ENCODE measurements around the gene DMD.

Gene DMD

DNA sequence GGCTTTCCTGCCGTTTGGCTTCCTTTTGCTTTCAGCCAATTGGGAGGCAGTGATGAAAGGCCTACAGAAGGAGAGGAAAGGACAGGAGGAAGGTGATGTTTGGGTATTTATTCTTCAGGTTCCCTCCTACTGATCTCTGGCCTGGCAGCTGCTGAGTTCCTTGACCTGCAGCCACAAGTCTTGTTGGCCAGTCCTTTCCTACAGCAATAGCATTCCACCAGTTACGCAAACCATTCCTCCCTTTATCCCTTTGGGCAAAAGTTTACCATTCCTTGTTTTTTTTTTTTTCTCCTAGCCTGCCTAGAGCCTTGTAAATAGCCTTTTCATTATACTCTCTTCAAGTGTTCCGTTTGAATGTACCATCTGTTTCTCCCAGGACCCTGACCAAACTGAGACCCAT lies 1941.4 kb downstream of the DMD start:
- TF ChIP-seq, protein P1, sequence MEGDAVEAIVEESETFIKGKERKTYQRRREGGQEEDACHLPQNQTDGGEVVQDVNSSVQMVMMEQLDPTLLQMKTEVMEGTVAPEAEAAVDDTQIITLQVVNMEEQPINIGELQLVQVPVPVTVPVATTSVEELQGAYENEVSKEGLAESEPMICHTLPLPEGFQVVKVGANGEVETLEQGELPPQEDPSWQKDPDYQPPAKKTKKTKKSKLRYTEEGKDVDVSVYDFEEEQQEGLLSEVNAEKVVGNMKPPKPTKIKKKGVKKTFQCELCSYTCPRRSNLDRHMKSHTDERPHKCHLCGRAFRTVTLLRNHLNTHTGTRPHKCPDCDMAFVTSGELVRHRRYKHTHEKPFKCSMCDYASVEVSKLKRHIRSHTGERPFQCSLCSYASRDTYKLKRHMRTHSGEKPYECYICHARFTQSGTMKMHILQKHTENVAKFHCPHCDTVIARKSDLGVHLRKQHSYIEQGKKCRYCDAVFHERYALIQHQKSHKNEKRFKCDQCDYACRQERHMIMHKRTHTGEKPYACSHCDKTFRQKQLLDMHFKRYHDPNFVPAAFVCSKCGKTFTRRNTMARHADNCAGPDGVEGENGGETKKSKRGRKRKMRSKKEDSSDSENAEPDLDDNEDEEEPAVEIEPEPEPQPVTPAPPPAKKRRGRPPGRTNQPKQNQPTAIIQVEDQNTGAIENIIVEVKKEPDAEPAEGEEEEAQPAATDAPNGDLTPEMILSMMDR (conservative IDR thresholded peaks at IDR 0.05; ENCODE audit: control insufficient read depth, insufficient read depth, low read depth, low read length) = no peak
- DNase-seq (ENCODE audit: low read depth) = no peak
- H3K4me3 ChIP-seq (ENCODE audit: control insufficient read depth, low read depth, low read length) = no peak overlapping the region

DNA sequence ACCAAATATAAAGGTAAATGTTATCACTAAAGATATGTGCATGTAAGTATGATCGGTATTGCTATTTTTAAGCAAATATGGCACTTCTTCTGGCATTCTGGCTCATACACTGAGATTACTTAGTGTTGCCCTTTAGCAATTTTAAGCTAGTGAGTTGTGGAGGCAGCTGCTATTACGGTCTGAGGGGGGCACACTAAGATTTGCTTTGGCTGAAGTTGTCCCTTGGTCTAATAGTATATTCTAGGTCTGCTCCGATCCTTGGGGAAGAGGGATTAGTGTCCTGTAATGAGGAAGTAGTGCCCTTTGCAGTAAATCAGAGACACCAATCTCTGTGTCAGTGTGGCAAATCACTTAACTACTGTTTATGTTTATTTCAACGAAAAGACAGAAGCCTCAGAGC lies 1943.0 kb downstream of the DMD start:
- no peak for DNase-seq (ENCODE audit: low read depth)
- TF ChIP-seq, protein P1 (conservative IDR thresholded peaks at IDR 0.05; ENCODE audit: control insufficient read depth, insufficient read depth, low read depth, low read length) = no peak
- H3K4me3 ChIP-seq (ENCODE audit: control insufficient read depth, low read depth, low read length) = no peak overlapping the region

DNA sequence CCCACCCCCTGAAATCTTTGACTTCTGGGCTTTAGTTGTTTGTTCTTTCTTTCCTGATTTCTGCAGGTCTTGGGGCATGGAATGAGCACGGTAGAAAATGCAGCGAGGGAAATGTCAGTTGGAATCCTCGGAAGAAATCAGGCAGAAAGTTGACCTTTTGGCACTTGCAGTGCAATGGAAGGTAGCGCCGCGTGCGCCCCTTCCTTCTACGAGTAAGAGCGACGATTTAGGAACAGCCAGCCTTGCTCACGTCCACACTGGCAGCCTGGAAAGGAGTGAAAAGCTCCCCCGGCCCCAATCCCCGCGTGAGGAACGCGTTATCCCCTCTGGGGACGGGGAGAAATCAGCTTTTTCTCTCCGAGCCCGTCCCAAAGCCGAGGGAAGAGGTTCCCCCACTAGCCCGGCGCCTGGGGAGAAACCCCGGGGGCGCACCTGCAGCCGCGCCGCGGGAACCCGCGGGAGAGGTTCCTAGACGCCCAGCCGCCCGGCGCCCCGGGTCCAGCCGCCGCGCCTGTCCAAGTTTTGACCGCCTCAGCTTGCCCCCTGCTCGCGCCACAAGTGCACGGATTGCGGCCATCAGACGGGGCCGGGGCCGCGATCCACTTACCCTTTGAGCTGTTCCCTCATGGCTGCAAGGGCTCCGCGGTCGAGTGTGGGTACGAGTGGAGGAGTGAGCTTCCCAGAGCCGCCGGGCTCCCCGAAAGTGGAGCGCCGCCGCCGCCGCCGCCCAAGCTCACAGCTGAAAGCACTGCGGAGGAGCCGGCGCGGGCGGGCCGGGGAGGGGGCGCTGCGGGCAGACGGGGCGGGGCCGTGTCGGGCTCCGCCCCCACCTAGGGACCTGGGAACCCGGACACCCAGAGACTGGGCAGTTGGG lies 1944.9 kb downstream of the DMD start:
- peak overlapping the region; percentile 45 for H3K4me3 ChIP-seq (ENCODE audit: control insufficient read depth, low read depth, low read length)
- no peak for DNase-seq (ENCODE audit: low read depth)
- TF ChIP-seq, protein P1 (conservative IDR thresholded peaks at IDR 0.05; ENCODE audit: control insufficient read depth, insufficient read depth, low read depth, low read length) = no peak

DNA sequence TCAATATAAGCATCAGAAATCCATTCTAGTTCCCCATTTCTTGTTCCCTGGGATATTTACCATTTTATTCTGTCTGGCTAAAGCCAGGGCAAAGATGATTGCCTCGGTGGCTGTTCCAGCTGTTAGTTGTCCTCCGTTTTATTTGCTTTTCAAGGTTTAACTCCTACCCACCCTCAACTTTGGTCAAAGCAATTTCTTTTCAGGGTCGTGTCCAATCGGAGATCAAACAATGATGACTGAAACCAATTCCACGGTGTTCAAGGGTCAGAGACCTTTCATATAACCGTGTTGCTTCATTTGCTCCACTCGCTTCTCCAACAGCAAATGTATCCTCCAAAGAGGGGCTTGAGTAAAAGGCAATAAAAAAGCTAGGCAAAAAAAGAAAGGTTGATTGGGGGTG lies 1946.0 kb downstream of the DMD start:
- H3K4me3 ChIP-seq (ENCODE audit: control insufficient read depth, low read depth, low read length) = no peak overlapping the region
- TF ChIP-seq, protein P1 (conservative IDR thresholded peaks at IDR 0.05; ENCODE audit: control insufficient read depth, insufficient read depth, low read depth, low read length) = no peak
- DNase-seq (ENCODE audit: low read depth) = no peak

DNA sequence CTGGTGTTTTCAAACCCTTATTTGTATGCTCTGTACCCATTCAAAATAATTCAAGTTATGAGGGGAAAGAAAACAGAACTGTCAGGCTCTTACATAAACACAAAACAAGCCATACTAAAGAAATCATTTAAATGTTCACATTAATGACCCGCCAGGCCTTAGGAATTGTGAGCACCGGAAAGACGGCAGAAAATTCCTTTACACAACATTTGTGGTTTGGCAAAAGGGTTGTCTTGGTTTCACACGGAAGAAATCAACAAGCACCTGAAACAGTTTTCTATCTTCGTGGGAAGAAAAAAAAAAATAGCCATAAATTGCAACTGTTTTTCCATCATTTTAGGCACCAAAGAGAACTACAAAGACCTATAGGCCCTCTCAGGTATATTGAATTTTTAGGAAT lies 1951.0 kb downstream of the DMD start:
- TF ChIP-seq, protein P1 (conservative IDR thresholded peaks at IDR 0.05; ENCODE audit: control insufficient read depth, insufficient read depth, low read depth, low read length) = no peak
- H3K4me3 ChIP-seq (ENCODE audit: control insufficient read depth, low read depth, low read length) = no peak overlapping the region
- DNase-seq (ENCODE audit: low read depth) = no peak

DNA sequence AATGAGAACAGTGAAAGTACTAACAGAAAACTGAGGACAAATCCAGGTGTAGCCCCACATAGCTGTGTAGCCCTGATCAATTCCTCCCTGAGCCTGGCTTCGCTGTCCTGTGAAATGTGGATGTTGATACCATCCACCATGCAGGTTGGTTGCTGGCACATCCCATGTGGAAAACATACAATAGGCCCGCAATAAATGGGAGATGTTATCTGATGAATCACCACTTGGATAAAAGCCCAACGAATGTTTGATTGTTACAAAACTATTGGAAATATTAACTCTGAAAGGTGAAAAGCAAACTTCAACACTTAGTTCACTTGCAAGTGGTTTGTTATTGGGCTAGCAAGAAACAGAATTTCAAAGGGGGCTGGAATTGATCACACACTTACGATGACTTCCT lies 1953.2 kb downstream of the DMD start:
- no peak overlapping the region for H3K4me3 ChIP-seq (ENCODE audit: control insufficient read depth, low read depth, low read length)
- TF ChIP-seq, protein P1 (conservative IDR thresholded peaks at IDR 0.05; ENCODE audit: control insufficient read depth, insufficient read depth, low read depth, low read length) = no peak
- no peak for DNase-seq (ENCODE audit: low read depth)

Measured in fibroblast of mammary gland (primary cell).